Ascending aorta (tissue), 2 donors: Measurements from ENCODE around the gene RASSF3. TPM values are rescaled to one million over a fixed set of nuclear protein-coding genes. Genes with fewer than 3 reads are reported as not detected.

Experiments used
- DNase-seq, 2 donors: peaks; one replicate each; pipeline ENCODE4 v3.0.0-alpha.2; 2019; ENCODE audit warnings: low spot score in 2 of 2
- H3K27ac ChIP-seq, 2 donors: fragments of 200-600 bp; sonication (generic); one replicate each; pipeline ENCODE4 v1.5.1; 2016 to 2017; ENCODE audit warnings: mild to moderate bottlenecking in 1 of 2
- H3K27me3 ChIP-seq: fragments of 200-600 bp; sonication (generic); one replicate; pipeline ENCODE4 v1.5.1; 2017
- H3K36me3 ChIP-seq, 2 donors: fragments of 200-600 bp; sonication (generic); one replicate each; pipeline ENCODE4 v1.5.1; 2016
- H3K4me1 ChIP-seq, 2 donors: fragments of 200-600 bp; sonication (generic); one replicate each; pipeline ENCODE4 v1.5.1; 2016 to 2017; ENCODE audit warnings: mild to moderate bottlenecking in 1 of 2
- H3K4me3 ChIP-seq, 2 donors: fragments of 200-600 bp; sonication (generic); one replicate each; pipeline ENCODE4 v1.5.1; 2016 to 2017; ENCODE audit warnings: mild to moderate bottlenecking in 1 of 2
- H3K9me3 ChIP-seq, 2 donors: fragments of 200-600 bp; sonication (generic); one replicate each; pipeline ENCODE4 v1.5.1; 2016
- intact Hi-C: fragments of 100-400 bp; cut with DNase I; formaldehyde crosslinking; loops from one replicate; pipeline ENCODE4 v1.15.1; 2023
- total RNA-seq: library from RNA; depleted of rRNA; stranded (reverse); fragments of >200 nt; gene quantifications from one replicate; pipeline ENCODE4 v1.1.0, GENCODE V29; 2016
- TF ChIP-seq, protein P1 (sequence below), 3 experiments: fragments of 200-600 bp in 2 of 3; fragments of 450-650 bp in 1 of 3; sonication (generic) in 2 of 3; IDR thresholded peaks; one replicate each; pipeline ENCODE4 v1.5.1; 2016 to 2019; ENCODE audit warnings: antibody characterized with exemption in 3 of 3, mild to moderate bottlenecking in 1 of 3, moderate library complexity in 1 of 3

The RASSF3 gene
- total RNA-seq, 1 donor from 2014 or later = 79.6 TPM

DNA sequence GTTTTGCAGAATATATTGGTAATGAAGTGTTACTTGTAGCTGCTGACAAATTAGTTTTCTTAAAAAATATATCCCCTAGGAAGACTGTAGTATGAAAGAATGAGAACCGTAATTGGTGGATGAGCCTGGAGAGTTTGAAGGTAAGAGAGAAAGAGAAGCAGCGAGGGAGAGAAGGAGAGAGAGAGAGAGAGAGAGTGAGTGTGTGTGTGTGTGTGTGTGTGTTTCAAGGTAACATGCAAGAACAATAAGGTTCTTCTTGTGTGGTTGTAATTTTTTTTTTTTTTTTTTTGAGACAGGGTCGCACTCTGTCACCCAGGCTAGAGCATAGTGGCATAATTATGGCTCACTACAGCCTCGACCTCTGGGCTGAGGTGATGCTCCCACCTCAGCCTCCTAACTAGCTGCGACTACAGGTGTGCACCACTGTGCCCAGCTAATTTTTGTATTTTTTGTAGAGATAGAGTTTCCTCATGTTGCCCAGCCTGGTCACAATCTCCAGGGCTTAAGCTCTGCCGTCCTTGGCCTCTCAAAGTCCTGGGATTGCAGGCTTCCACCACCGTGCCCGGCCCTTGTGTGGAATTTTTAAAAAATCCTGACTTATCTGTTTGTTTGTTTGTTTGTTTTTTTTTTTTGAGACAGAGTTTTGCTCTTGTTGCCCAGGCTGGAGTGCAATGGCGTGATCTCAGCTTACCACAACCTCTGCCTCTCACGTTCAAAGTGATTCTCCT is 73.7 kb downstream of the RASSF3 start:
- H3K36me3 ChIP-seq = peaks cover 12 to 14% of the 10 kb centered on the region in 2 donors
- peak overlapping the region; percentile 93 for H3K27ac ChIP-seq

GRCh38 chr12:64685050-64685449 is 74.8 kb downstream of the RASSF3 start:
- peaks cover 10 to 45% of the 10 kb centered on the region in 2 donors for H3K4me1 ChIP-seq
- TF ChIP-seq, protein P1, sequence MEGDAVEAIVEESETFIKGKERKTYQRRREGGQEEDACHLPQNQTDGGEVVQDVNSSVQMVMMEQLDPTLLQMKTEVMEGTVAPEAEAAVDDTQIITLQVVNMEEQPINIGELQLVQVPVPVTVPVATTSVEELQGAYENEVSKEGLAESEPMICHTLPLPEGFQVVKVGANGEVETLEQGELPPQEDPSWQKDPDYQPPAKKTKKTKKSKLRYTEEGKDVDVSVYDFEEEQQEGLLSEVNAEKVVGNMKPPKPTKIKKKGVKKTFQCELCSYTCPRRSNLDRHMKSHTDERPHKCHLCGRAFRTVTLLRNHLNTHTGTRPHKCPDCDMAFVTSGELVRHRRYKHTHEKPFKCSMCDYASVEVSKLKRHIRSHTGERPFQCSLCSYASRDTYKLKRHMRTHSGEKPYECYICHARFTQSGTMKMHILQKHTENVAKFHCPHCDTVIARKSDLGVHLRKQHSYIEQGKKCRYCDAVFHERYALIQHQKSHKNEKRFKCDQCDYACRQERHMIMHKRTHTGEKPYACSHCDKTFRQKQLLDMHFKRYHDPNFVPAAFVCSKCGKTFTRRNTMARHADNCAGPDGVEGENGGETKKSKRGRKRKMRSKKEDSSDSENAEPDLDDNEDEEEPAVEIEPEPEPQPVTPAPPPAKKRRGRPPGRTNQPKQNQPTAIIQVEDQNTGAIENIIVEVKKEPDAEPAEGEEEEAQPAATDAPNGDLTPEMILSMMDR (IDR thresholded peaks at IDR 0.05) = no peak
- intact Hi-C loops = loop anchor here (10.0 kb wide), 1 partner anchor 460 kb away; the partner anchor contains the start of gene KICS2

More for the DNA sequence above, 73.7 kb downstream of the RASSF3 start:
- Histone ChIP-seq H3K4me1 (peaks cover 10 to 49% of the 10 kb centered on the region in 2 donors), H3K27me3 (no peaks in the 10 kb centered on the region), H3K9me3 (no peaks in the 10 kb centered on the region), H3K4me3 (no peak overlapping the region)
- intact Hi-C loops = loop anchor here (2.0 to 10.0 kb wide), 2 partner anchors 73 to 459 kb away; partner anchors contain the start of genes KICS2 and RASSF3
- TF ChIP-seq, protein P1 (IDR thresholded peaks at IDR 0.05) = no peak
- DNase-seq = no peak

GRCh38 chr12:64685605-64686004 is 75.3 kb downstream of the RASSF3 start:
- DNase-seq = no peak
- peaks cover 12 to 14% of the 10 kb centered on the region in 2 donors for H3K36me3 ChIP-seq
- H3K27ac ChIP-seq = peak overlapping the region; percentile 17 to 93
- peaks cover 10 to 39% of the 10 kb centered on the region in 2 donors for H3K4me1 ChIP-seq
- H3K4me3 ChIP-seq = no peak overlapping the region
- TF ChIP-seq, protein P1 (IDR thresholded peaks at IDR 0.05) = no peak
- intact Hi-C loops = loop anchor here (10.0 kb wide), 1 partner anchor 461 kb away; the partner anchor contains the start of gene KICS2
- no peaks in the 10 kb centered on the region for H3K9me3 ChIP-seq
- no peaks in the 10 kb centered on the region for H3K27me3 ChIP-seq

More at GRCh38 chr12:64685050-64685449, 74.8 kb downstream of the RASSF3 start:
- Histone ChIP-seq H3K27me3 (no peaks in the 10 kb centered on the region), H3K4me3 (no peak overlapping the region), H3K9me3 (no peaks in the 10 kb centered on the region), H3K27ac (peak overlapping the region; percentile 17 to 93), H3K36me3 (peaks cover 12 to 14% of the 10 kb centered on the region in 2 donors)
- no peak for DNase-seq

- Histone ChIP-seq H3K27me3 (no peaks in the 10 kb centered on the region), H3K9me3 (no peaks in the 10 kb centered on the region), H3K27ac (peak overlapping the region; percentile 49 to 50), H3K36me3 (peaks cover 12 to 14% of the 10 kb centered on the region in 2 donors), H3K4me3 (peak overlapping the region in 1 of 2 donors; percentile 12), H3K4me1 (peaks cover 9 to 28% of the 10 kb centered on the region in 2 donors)
- TF ChIP-seq, protein P1 (IDR thresholded peaks at IDR 0.05) = no peak
- intact Hi-C loops = loop anchor here (10.0 kb wide), 1 partner anchor 463 kb away; the partner anchor contains the start of gene KICS2
- no peak for DNase-seq
These were observed 77.5 kb downstream of the RASSF3 start for GRCh38 chr12:64687816-64688215.

DNA sequence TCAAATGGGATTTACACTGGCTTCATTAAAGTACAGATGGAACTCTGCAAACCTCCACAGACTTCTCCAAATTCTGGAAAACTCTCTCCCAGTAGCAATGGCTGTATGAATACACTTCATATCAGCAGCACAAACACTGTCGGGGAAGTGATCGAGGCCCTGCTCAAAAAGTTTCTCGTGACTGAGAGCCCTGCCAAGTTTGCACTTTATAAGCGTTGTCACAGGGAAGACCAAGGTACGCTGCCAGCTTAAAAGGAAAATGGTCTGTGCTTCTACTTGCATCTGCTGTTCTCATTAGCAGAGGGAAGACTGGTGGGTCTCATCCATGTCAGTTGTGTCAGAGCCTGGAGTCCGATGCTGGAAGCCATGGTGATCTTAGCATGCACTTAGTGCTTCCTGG is 77.9 kb downstream of the RASSF3 start:
- no peak for DNase-seq
- peak overlapping the region; percentile 49 to 50 for H3K27ac ChIP-seq
- intact Hi-C loops = loop anchor here (10.0 kb wide), 1 partner anchor 463 kb away; the partner anchor contains the start of gene KICS2
- TF ChIP-seq, protein P1 (IDR thresholded peaks at IDR 0.05) = no peak
- H3K27me3 ChIP-seq = no peaks in the 10 kb centered on the region
- H3K9me3 ChIP-seq = no peaks in the 10 kb centered on the region
- peaks cover 5 to 25% of the 10 kb centered on the region in 2 donors for H3K4me1 ChIP-seq
- H3K4me3 ChIP-seq = peak overlapping the region in 1 of 2 donors; percentile 12
- H3K36me3 ChIP-seq = peaks cover 12 to 17% of the 10 kb centered on the region in 2 donors
